GM18520 (cell line): ENCODE results near the gene FXYD3.
A peak's percentile ranks its signal among the peaks of the same experiment; 100 is the strongest.

Experiments used
- ATAC-seq: cut with Tn5 transposase; IDR thresholded peaks from one replicate; pipeline ENCODE4 v1.9.1; 2021; ENCODE audit not compliant: unreplicated experiment

The FXYD3 gene, protein sequence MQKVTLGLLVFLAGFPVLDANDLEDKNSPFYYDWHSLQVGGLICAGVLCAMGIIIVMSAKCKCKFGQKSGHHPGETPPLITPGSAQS

GRCh38 chr19:35115177-35115951 lies at the start of gene FXYD3:
Gene FXYD3 (plus strand): TSS chr19:35115823. CDS start chr19:35119377, 3,554 bp downstream.
- no peak for ATAC-seq

DNA sequence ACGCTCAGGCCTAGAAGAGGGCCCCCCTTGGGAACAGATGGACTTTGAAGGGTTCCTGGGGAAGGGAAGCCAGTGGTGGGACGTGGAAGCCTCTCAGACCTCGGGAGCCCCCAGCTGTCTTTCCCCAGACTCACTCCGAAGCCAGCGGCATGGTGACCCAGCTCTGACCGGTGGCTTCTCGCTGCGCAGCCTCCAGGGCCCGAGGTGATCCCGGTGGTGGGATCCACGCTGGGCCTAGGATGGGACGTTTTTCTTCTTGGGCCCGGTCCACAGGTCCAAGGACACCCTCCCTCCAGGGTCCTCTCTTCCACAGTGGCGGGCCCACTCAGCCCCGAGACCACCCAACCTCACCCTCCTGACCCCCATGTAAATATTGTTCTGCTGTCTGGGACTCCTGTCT lies 49.5 kb upstream of the FXYD3 start:
- no peak for ATAC-seq

DNA sequence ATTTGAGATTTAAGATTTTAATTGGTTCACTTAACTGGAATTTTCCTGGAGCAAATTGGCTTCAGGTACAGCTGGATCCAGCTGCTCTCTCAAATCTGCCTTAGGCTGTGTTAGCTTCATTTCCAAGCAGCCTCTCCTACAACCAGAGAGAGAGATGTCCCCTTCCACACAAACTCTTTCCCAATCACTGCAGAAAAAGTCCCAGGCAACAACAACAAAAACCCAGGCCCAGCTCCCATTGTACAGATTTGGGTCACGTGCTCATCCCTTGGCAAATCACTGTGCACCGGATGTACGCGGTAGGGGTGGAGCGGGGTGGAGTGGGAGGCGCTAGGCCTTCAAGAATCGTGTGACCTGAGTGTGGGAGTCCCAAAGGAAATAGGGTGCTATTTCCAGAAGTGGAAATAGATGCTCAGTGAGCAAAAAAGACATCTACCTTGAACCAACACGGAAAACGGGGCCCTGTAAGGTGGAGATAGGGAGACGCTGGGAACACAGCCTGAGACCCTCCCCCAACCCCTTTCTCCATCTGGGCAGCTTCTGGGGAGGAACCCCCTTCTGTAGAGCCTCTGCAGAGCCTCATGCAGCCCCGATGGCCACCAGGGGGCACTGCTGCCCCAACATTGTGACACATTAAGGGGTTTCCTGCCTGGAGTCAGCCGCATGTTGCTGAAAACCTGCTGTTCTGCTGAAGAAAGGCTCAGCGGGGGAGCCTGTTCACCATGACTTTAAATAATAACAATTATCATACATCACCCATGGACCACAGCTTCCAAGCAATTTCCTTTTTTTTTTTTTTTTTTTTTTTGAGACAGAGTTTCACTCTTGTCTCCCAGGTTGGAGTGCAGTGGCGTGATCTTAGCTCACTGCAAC lies 48.7 kb upstream of the FXYD3 start:
- peak; percentile 50 for ATAC-seq

DNA sequence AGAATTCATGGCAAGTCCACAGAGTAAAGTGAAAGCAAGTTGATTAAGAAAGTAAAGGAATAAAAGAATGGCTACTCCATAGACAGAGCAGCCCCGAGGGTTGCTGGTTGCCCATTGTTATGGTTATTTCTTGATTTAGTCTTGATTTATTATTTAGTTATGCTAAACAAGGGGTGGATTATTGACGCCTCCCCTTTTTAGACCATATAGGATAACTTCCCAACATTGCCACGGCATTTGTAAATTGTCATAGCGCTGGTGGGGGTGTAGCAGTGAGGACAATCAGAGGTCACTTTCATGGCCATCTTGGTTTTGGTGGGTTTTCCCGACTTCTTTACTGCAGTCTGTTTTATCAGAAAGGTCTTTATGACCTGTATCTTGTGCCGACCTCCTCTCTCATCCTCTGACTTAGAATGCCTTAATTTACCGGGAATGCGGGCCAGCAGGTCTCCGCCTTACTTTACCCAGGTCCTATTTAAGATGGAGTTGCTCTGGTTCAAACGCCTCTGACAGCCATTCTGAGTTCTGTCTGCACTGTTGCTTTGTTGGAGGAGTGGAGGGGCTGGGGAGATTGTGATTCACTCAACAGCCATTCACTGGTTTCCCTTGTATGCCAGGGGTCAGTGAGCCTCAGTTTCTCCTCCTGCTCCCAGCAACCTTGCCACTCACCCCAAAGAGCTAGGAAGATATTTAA lies 46.5 kb upstream of the FXYD3 start:
- ATAC-seq, result no peak

GRCh38 chr19:35069696-35070095 lies 45.9 kb upstream of the FXYD3 start:
- ATAC-seq, result no peak

- no peak for ATAC-seq
Observed at GRCh38 chr19:35070471-35070870, 45.2 kb upstream of the FXYD3 start.

DNA sequence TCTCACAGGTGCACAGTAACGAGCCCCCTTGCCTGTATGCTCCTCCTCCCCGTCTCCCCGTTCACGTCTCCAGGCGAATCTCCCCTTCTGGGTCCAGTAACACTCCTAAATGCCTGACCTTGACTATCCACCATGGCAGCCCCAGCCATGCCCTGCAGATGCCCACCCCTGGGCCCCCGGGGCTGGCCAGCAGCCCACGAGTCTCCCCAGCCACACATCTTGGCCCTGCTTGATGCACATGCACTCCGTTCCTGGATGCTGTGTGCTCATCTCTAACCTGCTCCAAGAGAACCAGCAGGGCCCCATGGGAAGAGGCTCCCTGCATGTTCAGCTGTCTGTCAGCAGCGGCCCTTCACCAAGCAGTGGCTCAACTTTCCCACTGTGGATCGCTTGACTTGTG lies 42.1 kb upstream of the FXYD3 start:
- ATAC-seq, result no peak

DNA sequence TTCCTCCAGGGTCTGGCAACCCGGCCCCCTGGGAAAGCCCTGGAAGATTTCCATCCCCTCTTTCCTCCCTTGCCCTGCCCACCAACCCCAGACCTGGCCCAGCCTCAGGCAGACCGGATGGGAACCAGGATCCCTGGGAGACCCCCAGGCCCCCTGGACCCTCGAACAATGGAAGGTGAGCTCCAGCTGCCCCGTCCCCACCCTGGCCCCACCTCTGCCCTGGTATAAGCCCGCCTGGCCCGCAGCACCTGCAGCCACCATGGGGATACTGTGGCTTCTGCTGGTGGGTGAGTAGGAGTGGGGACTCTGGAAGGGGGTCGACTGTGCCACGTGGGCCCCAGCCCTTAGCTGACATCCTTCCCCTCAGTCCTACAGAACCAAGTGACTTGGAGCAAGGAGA lies 41.7 kb upstream of the FXYD3 start:
- ATAC-seq, result no peak

DNA sequence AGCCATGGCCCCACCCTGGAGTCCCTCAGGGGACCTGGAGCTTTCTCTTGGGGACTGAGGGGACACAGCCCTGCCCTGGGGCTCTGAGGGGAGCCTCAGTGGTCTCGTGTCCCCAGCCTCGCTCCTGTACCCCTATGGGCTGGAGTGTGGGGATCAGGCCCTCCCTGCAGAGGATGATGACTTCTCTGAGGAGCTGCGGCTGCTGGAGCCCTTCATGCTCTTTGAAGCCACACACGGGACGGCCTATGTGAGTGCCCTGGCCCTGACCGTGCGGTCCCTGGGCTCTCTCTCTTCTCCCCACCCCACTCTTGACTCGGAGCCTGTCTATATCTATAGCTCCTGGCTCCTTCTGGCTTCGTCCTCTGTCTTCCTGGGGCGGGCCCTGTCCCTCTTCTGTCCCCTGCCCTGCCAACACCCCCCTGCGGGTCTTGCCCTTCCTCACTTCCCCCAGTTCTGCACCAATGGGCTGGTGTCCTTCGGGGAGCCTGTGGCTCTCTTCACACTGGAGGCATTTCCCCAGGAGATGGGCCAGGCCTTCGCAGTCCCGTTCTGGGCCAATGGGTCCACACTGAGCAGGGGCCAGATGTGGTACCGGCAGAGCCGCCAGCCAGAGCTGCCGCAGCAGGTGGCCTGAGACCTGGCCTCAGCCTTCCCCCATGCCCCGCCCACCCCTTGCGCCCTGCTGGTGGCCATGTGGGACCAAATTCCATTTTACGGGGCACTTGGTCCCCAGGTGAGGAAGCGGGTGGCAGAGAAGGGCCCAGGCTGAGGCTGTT lies 41.0 kb upstream of the FXYD3 start:
- no peak for ATAC-seq

DNA sequence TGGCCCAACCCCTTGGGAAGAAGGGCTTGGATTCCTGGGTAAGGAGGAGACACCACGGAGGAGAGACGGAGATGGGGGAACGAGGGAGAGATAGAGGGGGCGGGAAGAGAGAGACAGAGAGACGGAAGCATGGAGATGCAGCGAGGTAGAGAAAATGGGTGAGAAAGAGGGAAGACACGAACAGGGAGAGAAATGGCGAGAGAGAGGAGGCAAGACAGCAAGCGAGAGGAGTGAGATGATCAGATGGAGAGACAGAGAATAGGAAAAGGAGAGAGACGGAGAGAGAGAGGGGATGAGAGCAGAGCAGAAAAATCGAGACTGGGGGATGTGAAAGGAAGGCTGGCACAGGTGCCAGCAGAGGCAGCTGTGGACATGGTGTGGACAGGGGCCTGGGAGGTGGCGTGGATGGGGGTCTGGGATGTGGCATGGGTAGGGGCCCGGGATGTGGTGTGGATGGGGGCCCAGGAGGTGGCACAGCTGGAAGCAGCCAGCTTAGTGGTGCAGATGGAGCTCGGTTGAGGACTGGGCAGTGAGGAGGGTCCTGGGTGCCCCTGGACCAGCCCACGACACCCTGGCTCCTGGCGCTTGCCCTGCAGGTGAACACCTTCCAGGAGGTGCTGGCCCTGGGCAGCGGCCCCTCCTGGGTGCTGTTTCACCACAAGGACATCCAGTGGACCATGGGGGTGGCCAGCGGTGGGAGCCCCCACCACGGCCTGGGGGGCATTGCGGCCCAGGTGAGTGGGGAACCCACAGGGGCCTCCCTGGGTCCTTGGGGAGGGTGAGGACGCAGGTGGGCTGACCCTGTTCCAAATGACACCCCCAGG lies 40.2 kb upstream of the FXYD3 start:
- no peak for ATAC-seq

DNA sequence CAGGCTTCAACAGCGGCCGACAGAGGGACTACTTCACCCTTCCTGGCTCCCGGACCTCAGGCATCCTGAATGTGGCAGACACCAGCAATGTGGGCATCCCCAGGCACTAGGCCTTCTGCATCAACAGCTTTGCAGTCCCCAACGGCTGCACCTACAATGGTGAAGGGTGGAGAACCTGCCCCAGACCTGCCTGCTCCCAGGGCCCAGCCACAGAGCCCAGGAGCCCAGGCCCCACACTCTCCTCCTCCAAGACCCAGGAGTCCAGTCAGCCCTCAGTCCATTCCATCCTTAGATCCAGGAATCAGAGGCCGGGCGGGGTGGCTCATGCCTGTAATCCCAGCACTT lies 39.6 kb upstream of the FXYD3 start:
- ATAC-seq, result no peak

- ATAC-seq, result no peak
Observed at GRCh38 chr19:35076657-35077056, 39.0 kb upstream of the FXYD3 start.

DNA sequence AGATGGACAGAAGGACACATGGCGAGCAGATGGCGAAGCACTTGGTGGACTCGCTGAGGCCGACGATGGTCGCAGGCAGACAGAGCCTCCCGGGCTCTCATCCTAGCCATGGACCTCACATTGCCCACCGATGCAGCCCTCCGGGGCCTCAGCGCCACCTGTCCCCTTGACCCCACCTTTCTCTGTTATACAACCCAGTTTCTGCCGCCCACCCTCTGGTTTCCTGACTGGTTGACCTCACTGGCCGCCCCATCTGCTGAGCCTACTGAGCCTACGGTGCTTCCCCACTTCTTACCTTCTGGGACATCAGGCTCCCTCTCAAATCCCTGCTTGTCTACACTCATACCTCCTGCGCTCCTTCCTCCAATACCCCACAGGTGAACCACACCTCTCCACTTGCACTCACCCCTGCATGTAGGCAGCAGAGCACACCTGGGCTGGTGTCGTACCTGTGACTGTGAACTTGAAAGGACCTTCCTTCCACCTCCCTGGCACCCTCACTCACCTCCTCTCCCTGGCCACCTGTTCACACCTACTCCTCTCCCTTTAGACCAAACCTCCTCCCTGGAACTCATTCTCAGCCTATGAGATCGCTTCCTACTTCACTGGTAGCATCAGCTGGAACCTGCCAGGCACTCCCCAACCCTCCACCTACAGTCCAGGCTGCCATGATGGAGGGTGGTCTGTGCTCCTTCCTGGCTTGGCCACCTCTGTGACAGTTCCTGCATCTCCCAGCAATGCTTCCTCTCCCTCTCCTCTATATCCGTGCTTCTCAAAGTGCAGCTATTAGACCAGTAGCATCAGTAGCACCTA lies 38.0 kb upstream of the FXYD3 start:
- no peak for ATAC-seq

GRCh38 chr19:35079826-35080225 lies 35.8 kb upstream of the FXYD3 start:
- ATAC-seq, result no peak

DNA sequence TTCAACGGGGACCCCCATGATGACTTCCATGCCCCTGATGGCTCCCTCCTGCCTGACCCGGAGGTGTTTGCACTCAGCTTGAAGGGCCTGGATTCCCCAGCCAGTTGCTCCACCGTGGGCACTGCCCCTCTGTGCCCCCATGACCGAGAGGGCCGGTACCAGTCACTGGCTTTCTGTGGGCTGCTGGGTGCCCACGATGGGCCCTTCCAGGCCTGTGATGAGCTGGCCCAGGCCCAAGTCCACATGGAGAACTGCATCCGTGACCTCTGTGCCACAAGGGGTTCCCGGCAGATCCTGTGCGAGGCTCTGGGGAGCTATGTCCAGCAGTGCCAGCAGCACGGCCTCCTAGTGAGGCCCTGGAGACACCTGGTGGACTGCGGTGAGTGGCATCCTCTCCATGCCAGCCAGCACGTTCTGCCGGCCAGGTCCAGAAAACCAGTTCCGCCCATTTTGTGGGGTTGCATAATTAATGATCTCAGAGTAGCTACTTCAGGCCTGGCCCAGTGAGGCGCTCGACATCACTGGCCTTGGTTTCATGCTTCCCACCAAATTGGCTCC lies 34.9 kb upstream of the FXYD3 start:
- no peak for ATAC-seq

GRCh38 chr19:35081201-35081600 lies 34.4 kb upstream of the FXYD3 start:
- ATAC-seq, result no peak

DNA sequence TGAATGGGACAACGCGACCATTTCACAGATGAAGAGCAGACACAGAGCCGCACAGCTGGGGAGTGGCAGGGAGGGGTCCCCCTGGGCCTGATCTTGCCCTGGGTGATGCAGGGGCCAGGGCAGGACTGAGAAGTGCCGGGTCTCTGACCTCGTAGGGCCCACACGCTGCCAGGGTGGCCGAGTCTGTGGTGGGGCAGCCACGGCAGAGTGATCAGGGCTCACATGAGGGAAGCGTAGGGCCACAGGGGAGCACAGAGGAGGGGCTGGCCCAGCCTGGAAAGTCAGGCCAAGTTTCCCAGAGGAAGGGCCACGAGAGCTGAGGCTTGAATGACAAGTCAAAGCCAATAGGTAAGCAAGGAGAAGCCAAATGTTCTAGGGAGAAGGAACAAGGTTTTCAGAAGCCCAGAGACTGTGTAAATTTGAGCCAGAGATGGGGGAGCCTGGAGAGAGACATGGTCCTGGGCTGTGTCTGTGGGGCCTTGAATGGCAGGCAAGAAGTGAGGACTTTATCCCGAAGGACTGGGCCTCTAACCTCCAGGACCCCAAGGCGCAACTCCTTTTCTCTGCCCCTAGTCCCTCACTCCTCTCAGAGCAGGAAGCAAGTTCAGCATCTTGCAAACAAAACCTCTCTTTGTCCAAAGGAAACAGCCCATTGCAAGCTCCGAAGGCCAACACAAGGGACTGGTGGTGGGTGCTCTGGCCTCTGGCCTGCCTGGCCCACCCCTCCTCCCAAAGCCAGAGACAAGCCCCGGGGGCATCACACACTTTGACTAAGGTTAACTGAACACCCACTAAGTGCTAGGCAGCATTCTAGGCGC lies 31.7 kb upstream of the FXYD3 start:
- no peak for ATAC-seq

DNA sequence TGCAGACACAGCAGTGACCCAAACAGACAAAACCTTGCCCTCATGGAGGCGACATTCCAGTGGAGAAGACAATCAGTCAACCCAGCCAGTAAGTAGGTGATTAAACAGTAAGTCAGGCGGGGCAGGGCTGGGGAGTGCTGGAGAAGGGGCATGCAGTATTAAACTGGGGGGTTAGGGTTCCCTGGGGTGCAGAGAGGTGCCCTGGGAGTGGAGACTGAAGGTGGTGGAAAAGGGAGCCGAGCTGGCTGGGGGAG lies 31.2 kb upstream of the FXYD3 start:
- ATAC-seq, result no peak
